Stromal cell of bone marrow (primary cell): ENCODE measurements around the gene YBX3.

ENCODE experiments used
- DNase-seq: peaks from one replicate; pipeline ENCODE4 v3.0.0-alpha.2; 2012; ENCODE audit warnings: low read depth

Gene YBX3

GRCh38 chr12:10721651-10722501 is 1.2 kb downstream of the YBX3 start:
- peak; percentile 97 for DNase-seq

DNA sequence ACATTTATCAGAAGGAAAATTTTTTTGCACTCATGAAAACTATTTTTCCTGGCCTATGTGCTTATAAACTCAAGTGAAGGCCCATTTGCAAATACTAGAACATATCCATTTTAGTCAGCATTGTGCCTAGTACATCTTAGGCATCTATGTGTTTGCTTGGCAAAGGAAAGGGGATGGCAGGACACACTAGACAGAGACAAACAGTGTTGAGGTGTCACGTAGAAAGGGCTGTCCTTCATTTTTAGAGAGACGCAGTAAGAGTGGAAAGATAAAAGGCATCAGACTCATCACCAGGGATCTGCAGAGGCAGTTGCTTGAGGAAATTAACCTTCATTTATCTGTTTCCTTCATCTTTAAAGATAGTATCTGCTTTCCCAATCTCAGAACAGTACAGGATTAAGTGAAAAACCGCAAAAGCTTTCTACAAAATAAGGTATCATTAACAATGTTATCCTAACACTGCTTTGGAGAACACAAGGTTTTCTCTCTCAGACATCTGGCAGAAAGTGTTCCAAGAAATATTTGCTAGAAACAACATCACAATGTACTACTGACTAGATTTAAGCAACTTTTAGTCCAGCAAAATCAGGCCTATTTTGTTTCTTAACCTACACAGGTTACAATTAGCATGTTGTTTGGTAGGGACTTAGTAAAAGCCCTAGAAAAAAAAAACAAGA is 2.0 kb downstream of the YBX3 start:
- DNase-seq: no peak

- no peak for DNase-seq
These were observed 3.6 kb downstream of the YBX3 start for GRCh38 chr12:10719482-10719881.

GRCh38 chr12:10718279-10718821 is 4.8 kb downstream of the YBX3 start:
- peak; percentile 56 for DNase-seq

GRCh38 chr12:10717410-10717809 is 5.7 kb downstream of the YBX3 start:
- DNase-seq: no peak

- peak; percentile 92 for DNase-seq
These were observed 6.3 kb downstream of the YBX3 start for GRCh38 chr12:10716704-10717315.

DNA sequence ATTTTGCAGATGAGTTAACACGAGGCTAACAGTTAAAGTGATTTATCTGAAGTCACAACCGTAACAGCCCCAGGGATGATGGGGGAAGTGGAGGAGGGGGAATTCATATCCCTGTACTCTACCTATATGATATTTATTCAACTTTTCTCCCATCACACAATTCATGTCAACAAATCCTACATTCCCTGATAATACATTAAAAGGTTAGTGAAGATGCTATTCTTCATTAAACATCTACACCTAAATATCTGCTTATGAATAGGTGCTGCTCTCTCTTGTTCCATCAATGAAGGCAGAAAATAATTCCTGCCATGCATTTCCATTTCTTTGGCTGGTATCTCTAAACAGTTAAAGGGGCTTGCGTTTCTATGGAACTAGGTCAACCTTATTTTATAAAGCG is 6.8 kb downstream of the YBX3 start:
- no peak for DNase-seq

GRCh38 chr12:10715491-10715890 is 7.6 kb downstream of the YBX3 start:
- no peak for DNase-seq

- DNase-seq: no peak
These were observed 13.3 kb downstream of the YBX3 start for GRCh38 chr12:10709808-10710207.

- no peak for DNase-seq
These were observed 14.3 kb downstream of the YBX3 start for GRCh38 chr12:10708862-10709261.

DNA sequence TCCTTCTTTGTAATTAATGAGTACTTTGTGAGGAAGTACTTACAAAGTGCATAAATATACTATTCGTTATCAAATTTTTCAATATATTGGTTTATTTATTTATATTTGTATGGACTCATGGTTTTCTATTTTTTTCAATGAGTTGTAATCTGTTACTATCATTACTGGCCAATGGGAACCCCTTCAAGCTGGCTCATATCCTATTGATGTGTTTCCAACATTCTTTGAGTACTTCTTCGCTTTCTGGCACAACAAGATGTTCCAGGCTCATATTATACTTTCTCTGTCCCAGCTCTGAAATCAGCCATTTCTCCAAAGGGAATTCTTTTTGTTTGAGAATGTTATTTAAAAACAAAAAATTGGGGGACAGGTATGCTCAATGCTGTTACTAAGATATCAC is 17.5 kb downstream of the YBX3 start:
- no peak for DNase-seq

DNA sequence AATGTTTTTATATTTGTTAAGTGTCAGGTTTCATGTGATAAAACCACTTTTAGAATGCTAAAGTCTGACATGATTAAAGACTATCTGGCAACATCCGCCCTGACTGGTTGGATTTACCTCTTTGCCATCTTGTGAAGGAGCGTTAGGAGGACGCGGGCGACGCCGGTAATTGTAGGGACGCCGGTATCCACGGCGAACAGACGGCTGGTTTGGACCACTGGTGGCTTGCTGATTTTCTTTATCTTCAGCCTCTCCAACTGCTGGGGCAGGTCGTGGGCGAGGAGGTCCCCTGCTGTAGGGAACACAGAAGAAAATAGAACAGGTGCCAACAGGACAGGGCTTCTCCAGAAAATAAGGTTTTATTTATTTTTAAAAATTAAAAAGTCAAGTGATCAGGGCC is 21.3 kb downstream of the YBX3 start:
- DNase-seq: no peak

- no peak for DNase-seq
These were observed 21.9 kb downstream of the YBX3 start for GRCh38 chr12:10701131-10701681.

- DNase-seq: no peak
These were observed 22.5 kb downstream of the YBX3 start for GRCh38 chr12:10700581-10700980.

GRCh38 chr12:10697862-10698261 is 25.3 kb downstream of the YBX3 start:
- no peak for DNase-seq

DNA sequence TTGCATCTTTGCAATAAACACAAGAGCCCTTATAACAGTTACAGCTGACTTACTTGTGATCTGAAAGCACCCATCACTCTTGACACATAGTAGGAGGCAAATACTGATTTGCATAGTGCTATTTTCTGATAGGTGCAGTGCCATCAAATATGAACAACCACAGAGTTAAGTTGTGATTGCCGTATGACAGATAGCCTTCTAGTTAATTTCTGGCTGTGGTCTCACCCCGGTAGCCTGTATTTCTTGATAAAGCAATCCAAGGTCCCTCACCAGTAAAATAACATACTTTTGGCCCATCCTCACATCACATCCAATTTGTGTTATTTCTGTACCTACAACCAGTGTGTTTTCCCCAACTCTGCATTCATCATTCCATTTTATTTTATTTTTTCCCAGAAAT is 26.0 kb downstream of the YBX3 start:
- DNase-seq: no peak

DNA sequence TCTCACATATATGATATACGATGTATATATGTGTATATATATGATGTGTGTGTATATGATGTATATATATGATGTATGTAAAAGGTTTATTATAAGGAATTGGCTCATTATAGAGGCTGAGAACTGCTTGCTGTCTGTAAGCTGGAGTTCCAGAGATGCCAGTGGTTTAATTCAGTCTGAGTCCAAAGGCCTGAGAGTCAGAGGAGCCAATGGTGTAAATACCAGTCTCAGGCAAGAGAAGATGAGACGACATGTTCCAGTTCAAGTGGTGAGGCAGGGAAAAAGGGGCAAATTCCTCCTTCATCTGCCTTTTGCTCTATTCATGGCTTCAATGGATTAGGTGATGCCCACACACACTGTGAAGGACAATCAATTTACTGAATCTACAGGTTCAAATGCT is 32.2 kb downstream of the YBX3 start:
- no peak for DNase-seq

- DNase-seq: no peak
These were observed 34.0 kb downstream of the YBX3 start for GRCh38 chr12:10689146-10689545.

GRCh38 chr12:10688042-10688441 is 35.1 kb downstream of the YBX3 start:
- no peak for DNase-seq

DNA sequence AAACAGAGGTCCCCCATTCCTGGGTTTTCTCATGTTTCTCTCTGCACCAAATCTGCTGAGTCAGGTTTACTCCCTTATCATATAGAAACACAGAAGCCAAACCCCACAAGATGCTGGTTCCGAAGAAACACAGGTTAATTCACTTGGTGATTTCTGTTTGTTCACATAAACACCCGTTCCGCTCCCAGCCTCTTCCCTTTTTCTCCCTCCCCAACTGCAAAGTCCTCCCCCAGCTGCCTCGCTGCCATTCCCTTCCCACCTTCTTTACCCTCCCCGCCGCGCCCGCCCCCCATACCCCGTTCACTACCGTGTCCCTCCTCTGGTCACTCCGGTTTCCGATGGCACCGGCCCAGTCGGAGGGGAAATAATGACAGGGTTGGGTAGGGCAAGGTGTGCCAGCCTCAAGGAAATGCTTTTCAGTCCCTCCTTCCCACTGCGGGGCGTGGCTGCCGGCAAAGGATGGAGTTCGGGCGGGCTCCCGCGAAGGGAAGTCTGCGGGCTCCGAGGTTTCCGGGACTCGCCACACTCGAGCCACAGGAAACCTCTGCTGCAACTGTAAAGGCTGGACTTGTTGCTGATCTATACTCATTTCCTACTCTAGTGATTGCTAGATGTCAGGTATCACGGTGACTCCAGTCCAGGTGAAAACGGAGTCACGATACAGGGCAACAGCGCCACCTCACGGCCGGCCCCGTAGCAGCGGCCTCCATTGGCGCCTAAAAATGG is 49.3 kb downstream of the YBX3 start, which contains the start of gene STYK1:
Gene STYK1, minus strand, starts transcription at position 394 of the 726 bp plus-strand sequence. CDS start 39,434 bp downstream, outside the sequence.
- DNase-seq: no peak

- no peak for DNase-seq
These were observed 50.8 kb downstream of the YBX3 start for GRCh38 chr12:10672231-10672868.
